ENCODE measurements around the gene BCAS4.

BCAS4 gene

DNA sequence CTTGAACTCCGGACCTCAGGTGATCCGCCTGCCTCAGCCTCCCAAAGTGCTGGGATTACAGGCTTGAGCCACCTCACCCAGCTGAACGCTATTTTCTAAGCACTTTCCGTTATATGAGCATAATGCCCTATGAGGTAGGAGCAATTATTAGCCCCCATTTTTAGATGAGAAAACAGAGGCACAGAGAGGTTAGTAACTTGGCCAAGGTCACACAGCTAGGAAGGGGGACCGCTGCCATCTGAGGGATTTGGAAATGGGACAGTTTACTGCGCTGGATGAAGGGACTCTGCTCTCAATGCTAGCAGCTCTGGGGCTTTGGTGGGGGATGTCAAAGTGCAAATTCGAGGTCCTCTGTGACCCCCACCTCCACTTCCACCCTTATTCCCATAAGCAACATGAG, 62.5 kb downstream of the BCAS4 start:
- DNase-seq, result no peak

DNA sequence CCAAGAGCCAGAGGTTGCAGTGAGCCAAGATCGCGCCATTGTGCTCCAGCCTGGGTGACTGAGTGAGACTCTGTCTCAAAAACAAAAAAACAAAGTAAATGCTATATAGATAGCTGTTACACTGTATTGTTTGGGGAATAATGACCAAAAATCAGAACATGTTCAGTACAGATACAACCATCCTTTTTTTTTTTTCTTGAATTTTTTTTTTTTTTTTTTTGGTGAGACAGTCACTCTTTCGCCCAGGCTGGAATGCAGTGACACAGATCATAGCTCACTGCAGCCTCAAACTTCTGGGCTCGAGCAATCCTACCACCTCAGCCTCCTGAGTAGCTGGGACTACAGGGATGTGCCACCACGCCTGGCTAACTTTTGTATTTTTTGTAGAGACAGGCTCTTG, 63.7 kb downstream of the BCAS4 start:
- no peak for DNase-seq

DNA sequence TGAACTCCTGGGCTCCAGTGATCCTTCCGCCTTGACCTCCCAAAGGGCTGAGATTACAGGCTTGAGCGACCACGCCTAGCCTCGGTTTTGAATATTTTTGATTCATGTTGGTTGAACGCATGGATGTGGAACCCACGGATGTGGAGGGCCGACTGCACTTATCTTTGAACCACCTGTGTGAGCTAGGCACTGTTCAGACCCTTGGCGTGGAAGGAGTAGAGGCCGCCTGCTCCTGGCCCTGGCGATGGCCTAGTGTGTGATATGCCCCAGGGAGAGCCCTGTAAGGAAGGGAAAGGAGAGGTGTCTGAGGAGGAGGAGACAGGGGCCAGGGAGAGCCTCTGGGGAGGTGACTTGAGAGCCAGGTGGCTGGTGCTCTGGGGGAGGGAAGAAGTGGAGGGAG, 64.3 kb downstream of the BCAS4 start:
- DNase-seq, result no peak

DNA sequence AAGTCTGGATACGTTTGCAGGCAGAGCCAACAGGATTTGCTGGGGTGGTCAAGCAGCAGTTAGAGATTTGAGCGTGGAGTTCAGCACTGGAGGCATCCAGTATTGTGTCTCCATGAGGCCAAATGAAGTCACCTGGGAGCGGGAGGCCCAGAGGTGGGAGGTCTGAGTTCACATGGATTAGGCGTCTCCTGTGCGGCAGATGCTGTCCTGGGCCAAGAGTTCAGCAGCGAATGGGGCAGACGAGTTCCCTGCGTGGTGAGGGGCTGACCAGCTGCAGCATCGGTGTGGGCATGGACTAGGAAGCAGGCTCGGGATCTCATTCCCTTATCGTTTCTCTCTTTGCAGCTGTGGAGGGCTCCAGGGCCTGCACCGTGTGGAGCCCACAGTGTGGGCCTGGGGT, 66.2 kb downstream of the BCAS4 start:
- no peak for DNase-seq

DNA sequence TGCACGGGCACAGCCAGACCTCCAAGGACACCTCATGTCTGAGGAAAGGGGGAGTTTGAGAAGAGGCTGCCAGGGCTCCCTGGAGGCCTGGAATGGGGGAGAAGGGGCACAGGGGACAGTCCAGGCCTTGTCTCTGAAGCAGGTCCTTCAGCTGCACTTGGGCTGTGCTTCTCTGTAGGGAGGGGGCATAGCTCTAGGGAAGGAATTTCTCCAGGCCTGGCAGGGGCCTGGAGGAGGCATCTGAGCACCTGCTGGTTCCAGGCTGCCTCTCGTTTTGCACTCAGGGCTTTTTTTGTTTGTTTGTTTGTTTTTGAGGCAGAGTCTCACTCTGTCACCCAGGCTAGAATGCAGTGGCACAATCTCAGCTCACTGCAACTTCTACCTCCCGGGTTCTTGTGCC, 67.7 kb downstream of the BCAS4 start:
- DNase-seq, result no peak

DNA sequence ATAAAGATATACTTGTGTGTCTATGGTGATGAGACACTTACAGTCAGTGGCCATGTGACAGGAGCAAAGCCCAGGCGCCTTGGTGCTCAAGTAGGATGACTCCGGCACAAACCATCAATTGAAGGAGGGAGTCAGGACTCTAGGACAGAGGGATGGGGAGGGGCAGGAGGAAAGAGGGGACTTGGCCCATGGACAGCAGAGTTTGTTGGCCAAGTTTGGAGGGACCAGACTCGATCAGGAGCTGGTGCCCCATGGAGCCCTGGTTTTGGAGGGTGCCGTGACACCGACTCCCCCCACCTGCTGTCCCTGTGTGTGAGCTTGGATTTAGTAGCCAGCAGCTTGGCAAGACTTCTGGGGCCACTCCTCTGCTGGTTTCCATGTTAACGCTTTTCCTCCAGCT, 70.3 kb downstream of the BCAS4 start:
- no peak for DNase-seq

DNA sequence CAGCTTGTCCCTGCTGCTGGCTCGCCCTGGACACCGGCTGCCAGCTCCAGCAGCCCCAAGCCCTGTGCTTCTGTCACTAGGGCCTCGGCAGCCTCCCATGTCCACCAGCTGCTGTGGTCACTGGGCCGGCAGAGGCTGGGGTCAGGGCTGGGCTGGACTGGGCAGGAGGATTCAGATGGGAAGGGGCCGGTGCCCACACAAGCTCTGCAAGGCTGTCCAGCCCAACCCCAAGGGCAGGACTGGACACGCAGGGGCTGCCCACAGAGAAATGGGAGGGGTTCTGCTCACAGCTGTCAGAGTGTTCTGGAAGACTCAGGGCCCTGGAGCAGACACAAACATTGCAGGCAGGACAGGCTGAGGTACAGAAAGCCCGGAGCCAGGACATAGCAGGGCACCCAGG, 70.7 kb downstream of the BCAS4 start:
- no peak for DNase-seq

DNA sequence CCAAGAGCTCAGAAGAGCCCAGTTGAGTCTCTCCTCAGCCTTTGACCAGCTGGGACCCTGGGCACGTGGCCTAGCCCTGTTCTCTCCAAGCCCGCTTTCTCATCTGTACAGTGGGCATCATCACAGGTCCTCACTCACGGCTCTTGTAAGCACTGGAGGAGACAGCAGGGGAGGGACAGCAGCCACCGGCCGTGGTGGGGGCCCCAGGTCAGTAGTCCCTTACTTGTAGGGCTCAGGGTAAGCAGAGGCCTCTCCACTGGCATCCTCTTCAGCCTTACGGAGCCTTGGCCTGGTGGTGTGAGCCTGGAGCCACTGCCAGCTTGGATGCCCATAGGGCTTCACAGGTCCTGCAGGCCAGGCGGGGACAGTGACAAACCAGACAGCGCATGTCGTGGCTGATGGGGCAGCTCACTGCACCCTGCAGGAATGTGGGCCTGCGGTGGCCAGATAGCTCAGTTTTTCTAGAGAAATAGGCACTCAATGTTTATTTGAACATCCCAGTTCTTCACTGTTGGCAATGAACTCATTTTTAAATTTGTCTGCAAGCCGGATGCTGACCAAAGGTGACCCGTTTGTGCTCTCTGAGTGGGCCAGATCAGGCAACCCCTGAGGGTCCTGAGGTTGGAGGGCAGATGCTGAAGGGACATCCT, 71.3 kb downstream of the BCAS4 start:
- no peak for DNase-seq

DNA sequence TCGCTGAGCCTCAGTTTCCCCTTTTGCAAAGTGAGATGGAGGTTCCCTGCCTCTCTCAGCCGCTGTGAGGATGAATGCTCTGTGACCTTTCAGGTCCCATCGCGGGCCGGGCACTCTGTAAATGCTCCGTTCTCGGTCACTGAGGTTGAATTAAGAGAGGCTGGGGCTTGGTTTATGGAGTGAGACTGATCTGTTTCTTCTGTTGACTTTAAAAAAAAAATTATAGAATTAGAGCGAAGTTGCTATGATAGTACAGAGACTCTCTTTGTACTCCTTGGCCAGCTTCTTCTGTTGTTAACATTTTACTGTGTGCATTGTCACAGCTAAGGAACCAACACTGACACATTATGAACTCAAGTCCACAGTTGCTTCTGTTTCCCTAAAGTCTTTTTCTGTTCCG, 72.0 kb downstream of the BCAS4 start:
- DNase-seq, result no peak

DNA sequence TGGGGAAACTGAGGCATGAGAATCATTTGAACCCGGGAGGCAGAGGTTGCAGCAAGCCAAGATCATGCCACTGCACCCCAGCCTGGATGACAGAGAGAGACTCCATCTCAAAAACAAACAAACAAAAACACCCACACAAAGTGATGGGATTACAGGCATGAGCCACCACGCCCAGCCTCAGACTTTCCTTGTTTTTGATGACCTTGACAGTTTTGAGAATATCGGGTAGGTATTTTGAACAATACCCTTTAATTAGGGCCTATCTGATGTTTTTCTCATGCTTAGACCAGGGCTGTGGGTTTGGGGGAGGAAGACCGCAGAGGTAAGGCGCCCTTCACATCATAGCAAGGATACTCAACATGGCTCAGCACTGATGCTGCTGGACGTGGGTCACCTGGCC, 72.9 kb downstream of the BCAS4 start:
- DNase-seq, result no peak

DNA sequence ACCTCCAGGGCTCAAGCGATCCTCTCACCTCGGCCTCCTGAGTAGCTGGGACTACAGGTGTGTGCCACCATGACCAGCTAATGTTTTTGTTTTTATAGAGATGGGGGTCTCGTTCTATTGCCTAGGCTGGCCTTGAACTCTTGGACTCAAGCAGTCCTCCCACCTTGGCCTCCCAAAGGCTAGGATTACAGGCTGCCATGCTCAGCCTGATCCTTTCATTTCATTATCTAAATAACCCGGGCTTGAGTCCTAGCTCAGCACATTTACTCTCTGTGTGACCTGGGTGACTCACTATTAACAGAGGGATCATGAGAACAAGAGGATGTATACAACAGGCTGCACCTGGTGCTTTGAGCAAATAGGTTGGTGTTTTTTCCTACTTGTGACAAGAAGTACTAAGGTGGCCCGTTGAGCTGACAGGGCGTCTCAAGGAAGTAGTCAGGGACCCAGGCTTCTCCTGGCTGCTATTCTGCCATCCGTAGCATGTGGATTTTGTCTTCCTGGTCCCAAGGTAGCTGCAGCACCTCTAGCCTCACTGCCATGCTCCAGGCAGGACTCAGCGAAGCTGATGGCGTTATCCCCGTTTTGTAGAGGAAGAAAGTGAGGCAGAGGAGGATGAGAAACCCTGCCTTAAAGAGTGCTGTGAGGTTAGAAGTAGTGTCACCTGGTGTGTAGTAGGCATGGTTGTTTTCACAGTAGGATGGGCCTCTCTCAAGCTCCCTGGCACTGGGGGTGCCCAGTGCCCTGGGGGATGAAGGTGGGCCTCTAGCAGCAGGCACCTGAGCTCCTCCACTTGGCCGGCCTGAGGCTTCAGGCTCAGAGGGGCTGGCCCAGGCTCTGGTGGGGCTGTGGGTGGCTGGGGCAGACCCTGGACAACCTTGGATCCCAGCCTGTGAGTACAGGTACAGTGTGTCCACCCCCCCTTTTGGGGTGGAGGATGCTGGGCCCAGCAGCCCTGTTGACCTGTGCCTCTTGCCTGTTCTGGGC, 73.9 kb downstream of the BCAS4 start:
- no peak for DNase-seq

DNA sequence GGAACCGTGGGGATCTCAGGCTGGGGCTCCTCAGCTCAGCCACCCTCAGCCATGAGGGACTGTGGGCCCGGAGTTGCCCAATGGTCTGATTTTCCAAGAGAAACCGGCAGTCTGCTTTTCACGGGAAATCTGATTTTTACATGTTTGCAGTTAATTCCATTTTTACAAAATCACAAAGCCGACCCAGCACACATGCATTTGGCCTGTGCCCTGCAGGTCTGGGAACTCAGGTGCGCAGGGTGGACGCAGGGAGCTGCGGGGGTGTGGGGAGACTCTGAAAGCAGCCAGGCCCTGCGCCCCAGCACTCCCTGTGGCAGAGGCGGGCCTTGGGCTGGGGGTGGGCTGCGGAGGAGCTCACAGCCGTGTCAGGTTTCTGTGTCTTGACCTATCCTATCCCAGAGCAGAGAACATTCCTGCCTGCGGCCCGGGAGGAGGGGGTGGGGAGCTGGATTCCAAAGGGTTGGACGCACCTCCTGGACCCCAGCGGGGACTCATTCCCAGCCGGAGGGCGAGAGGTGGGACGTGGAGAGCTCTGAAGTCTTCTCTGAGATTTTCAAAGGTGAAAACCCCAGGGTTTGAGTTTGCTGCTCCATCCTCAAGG, 75.8 kb downstream of the BCAS4 start:
- no peak for DNase-seq

DNA sequence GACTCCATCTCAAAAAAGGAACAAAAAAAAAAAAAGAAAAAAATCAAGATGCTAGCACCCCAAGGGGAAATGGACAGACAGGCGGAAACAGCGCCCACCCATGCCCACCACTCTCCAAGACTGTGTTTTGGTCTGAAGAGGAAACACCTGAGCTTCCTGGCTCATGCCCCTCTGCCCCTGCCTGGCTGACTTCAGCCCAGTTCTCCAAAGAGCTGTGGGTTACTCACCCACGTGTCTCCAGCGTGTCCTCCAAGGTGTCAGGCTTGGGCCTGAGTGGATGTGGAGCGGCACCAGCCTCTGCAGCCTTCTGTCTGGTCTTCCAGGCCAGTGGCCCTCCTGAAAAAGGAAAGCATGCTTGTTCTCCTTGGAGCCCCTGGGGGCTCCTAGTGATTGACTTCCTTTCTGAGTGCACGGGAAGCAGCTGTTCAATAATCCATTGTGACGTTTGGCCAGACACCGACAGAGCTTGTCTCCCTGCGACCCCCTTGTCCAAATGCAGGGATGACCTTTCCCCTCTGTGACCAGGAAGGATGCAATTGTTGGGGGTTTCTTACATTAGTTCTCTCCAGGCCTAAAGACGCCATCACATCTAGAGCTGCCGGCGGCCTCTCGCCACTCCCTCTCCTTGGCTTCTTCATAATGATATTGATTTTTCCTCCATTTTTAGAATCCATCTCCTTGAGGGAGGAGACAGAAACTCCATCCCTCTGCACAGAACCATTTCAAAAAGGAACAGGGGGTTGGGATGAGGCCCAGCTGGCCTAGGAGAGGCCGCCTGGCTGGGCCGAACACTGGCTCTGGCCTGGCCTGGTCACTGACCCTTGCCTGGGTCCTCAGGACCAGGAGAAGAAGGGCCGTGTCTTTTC, 77.9 kb downstream of the BCAS4 start:
- no peak for DNase-seq

DNA sequence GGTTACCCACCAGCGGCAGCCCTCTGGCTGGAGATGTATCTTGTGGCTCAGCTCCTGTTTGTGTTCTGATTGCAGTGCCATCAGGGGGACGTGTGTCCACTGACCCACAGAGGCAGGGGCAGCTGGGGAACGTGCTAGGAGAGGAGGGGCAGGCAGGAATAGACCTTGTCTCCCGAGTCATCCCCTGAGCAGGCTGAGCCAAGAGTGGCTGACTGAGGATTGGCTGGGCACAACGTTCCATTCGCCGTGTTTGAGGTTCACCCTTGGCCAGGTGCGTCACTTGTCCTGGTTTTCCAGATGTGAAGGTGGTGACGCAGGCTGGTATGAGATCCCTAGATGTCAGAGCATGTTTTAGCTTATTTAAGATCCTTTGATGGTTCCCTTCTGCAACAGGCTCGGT, 78.7 kb downstream of the BCAS4 start:
- DNase-seq, result no peak

DNA sequence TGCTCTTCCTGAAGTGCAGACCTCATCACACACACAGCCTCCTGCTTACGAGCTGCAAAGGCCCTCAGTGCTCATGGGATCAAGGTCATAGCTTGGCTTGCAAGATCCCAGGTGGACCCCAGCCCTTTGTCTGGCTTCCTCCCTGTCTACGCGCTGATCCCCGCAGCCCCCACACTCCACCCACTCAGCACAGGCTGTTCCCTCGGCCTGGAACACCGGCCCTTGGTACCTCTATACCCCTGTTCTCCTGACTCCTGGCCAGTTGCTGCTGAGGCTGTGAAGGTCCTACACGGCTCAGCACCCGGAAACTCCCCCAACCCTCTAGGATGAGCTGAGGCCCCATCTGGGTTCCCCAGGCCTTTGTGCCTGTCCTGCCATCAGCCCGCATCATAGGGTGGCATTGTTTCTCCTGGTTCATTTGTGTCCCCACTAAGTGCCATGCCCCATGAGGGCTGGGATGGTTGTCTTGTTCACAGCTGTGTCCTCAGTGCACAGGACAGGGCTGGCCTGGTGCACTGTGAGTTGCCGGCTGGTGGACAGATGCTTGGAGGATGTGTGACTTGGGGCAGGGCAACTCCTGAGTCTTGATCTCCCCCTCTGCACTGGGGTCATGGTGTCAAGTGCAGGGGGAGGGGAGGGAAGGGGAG, 79.4 kb downstream of the BCAS4 start:
- no peak for DNase-seq

DNA sequence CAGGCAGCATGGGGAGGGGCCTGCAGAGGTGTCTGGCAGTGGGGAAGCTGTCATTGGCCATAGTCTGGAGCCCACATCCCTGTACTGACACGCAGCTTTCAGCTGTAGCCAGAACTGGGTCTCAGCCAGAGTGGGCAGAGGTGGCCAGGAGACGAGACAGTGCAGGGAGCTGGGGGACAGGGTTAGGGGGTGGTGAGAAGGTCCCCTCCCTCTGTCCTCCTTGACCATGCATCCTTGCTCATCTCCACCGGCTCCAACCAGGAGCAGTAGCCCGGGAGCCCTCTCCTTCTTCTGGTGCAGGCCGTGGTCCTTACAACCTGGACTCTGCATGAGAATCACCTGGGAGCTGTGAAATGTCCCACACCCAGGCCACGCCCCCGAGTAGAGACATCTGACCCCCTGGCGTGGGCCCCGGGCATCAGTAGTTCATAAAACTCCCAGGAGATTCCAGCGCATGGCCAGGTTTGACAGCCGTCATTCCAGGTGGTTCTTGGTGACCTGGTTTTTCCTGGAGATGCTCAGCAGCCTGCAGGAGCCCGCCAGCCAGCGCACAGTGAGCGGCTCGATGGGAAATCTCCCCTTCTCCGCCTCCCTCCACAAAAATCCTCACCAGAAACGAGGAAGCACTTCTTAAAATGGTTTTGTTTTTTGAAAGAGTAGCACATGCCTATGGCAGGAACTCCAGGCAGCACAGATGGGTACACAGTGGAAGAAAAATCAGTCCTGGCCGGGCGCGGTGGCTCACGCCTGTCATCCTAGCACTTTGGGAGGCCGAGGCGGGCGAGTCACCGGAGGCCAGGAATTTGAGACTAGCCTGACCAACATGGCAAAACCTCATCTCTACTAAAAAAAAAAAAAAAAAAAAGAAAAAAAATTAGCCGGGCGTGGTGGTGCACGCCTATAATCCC, 80.2 kb downstream of the BCAS4 start:
- no peak for DNase-seq

DNA sequence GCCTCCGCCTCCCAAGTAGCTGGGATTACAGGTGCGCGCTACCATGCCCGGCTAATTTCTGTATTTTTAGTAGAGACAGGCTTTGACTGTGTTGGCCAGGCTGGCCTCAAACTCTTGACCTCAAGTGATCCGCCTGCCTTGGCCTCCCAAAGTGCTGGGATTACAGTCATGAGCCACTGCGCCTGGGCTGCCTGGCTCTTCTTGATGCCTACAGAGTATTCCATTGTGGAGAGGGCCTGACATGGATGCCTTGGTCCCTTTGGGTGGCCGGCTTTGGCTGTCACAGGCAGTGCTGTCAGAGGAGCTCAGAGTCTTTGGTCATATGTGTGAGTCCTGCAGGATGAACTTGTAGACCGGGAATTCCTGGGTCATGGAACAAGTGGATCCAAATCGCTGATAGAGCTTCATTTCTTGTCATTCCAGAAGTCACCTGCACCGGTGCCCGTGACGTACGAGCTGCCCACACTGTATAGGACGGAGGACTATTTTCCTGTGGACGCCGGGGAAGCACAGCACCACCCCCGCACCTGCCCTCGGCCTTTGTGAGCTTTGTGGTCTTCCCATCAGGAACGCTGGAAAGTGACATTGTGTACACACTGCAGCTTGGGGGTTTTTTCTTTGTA, 81.3 kb downstream of the BCAS4 start:
- no peak for DNase-seq

DNA sequence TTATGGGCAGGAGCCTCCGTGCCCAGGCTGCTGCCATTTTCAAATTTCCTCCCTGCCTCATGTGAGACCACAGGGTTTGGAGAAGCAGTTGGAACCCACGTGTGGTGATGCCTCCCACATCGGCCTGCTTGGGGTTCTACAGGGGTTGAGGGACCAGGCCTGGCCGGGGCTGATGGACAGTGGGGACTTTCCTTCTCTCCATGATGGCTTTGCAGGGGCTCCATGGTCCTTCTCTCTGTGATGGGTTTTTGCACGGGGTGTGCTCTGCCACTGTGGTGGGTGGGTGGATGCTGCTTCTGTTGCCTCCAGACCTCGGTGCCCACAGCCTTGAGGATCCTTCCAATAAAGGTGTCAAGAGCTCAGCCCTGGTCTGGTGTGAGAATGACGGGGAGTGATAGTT, 82.0 kb downstream of the BCAS4 start:
- no peak for DNase-seq

DNA sequence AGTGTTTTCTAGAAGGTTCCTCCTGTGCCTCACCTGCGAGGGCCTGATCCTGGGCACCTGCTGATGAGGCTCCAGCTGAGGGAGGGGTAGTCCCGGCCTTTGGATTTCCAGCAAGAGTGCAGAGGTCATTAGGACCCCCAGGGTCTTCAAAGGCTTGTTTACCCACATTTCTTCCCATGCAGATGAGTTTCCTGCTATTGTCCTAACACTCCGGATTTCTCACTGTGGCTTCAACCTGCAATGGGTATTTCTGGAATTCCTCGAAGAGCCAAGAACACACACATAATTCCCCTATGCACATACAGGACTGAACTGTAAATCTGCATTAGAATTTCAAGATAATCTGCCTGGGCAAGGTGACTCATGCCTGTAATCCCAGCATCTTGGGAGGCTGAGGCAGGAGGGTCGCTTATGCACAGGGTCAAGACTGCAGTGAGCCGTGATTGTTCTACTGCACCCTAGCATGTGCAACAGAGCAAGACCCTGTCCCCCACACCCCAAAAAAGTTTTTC, 82.4 kb downstream of the BCAS4 start:
- DNase-seq, result no peak

DNA sequence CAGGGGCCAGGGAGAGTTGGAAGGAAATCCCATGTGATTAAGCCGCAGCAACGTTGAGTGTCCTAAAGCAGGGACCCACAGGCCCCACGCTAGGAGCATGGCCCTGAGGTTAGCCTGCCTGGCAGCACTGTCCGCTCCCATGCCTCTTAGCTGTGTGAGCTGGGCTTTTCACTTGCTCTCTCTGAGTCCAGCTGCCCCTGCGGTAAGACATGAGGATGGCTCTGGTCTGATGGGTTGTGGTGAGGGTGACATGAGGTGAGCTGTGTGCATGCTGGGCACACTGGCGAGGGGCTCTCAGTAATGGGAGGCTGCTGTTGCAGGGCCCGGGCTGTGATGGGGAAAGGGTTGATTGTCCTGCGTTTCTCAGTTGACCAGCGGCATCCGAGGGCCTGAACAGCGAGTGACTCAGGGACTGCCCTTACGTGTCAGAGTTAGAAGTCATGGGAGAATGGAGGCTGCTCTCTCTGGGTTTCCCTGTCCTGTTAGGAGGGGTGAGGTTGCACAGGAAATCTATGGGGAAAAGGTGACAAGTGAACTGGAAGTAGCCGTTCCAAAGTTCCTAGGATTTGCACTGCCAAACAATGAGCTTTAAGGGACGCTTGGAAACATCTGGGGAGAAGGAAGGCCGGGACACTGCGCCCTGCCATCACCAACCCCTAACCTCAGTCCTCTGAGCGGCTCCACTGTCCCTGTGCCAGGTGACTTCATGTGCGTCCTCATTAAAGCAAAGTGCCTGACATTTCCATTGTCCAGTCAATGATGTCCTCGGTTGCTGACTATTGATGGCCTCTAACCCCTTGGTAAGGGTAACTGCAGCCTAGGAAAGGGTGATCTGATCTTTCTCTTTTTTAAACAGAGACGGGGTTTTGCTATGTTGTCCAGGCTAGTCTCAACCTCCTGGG, 85.0 kb downstream of the BCAS4 start:
- DNase-seq, result no peak

Data from NCI-H69 (cell line).